GM23338 (cell line): ENCODE measurements around the gene CMIP. TPM values are rescaled to one million over a fixed set of nuclear protein-coding genes. Genes with fewer than 3 reads are reported as not detected.

Experiments used
- ATAC-seq: fragments of 200-7000 bp; cut with Tn5 transposase; 3 replicates; pipeline ENCODE4 v1.9.1; 2020
- DNase-seq: peaks from one replicate; pipeline ENCODE4 v3.0.0-alpha.2; 2015; ENCODE audit warnings: low spot score
- H2AFZ ChIP-seq: fragments of 200-600 bp; sonication (generic); 2 replicates; pipeline ENCODE4 v1.8.0; 2016; ENCODE audit warnings: antibody characterized with exemption, mild to moderate bottlenecking, moderate library complexity
- H3F3A ChIP-seq: fragments of 200-600 bp; sonication (generic); replicated peaks from 2 replicates; pipeline ENCODE4 v1.8.0; 2017; ENCODE audit warnings: antibody characterized with exemption, mixed run types, low read depth
- H3K27ac ChIP-seq: fragments of 200-600 bp; sonication (generic); 2 replicates; pipeline ENCODE4 v1.6.1; 2016; ENCODE audit warnings: low read depth
- H3K27me3 ChIP-seq: fragments of 200-600 bp; sonication (generic); 2 replicates; pipeline ENCODE4 v1.8.0; 2016; ENCODE audit warnings: mild to moderate bottlenecking, mixed run types, moderate library complexity; ENCODE audit not compliant: insufficient read depth
- H3K36me3 ChIP-seq: fragments of 200-600 bp; sonication (generic); 2 replicates; pipeline ENCODE4 v1.8.0; 2016; ENCODE audit warnings: mild to moderate bottlenecking; ENCODE audit not compliant: insufficient read depth
- H3K4me1 ChIP-seq: fragments of 200-600 bp; sonication (generic); 2 replicates; pipeline ENCODE4 v1.8.0; 2016; ENCODE audit warnings: mild to moderate bottlenecking, moderate library complexity; ENCODE audit not compliant: insufficient read depth
- H3K4me2 ChIP-seq: fragments of 200-600 bp; sonication (generic); 2 replicates; pipeline ENCODE4 v1.7.1; 2017; ENCODE audit warnings: mixed run types
- H3K4me3 ChIP-seq: fragments of 200-600 bp; sonication (generic); 2 replicates; pipeline ENCODE4 v1.6.1; 2016; ENCODE audit warnings: mixed run types
- H3K79me2 ChIP-seq: fragments of 200-600 bp; sonication (generic); replicated peaks from 2 replicates; pipeline ENCODE4 v1.8.0; 2017; ENCODE audit warnings: mild to moderate bottlenecking; ENCODE audit not compliant: insufficient read depth
- H3K9me2 ChIP-seq: fragments of 200-600 bp; sonication (generic); 2 replicates; pipeline ENCODE4 v1.8.0; 2017; ENCODE audit not compliant: insufficient read depth
- H4K20me1 ChIP-seq: fragments of 200-600 bp; sonication (generic); replicated peaks from 2 replicates; pipeline ENCODE4 v1.8.0; 2017; ENCODE audit warnings: mild to moderate bottlenecking; ENCODE audit not compliant: insufficient read depth
- H3K27ac Mint-ChIP-seq: 2 replicates; pipeline ENCODE4 v1.8.0; 2020; ENCODE audit warnings: inconsistent platforms, mild to moderate bottlenecking, moderate library complexity, mixed read lengths
- H3K27me3 Mint-ChIP-seq: 3 replicates; pipeline ENCODE4 v1.8.0; 2022; ENCODE audit warnings: low read depth, mild to moderate bottlenecking, moderate library complexity, mixed read lengths, inconsistent platforms; ENCODE audit not compliant: insufficient read depth, poor library complexity
- H3K36me3 Mint-ChIP-seq: 3 replicates; pipeline ENCODE4 v1.8.0; 2021; ENCODE audit warnings: low read depth, mild to moderate bottlenecking, inconsistent platforms, moderate library complexity, mixed read lengths
- H3K4me1 Mint-ChIP-seq: 3 replicates; pipeline ENCODE4 v1.8.0; 2020; ENCODE audit warnings: mild to moderate bottlenecking, inconsistent platforms, mixed read lengths
- H3K4me3 Mint-ChIP-seq: 3 replicates; pipeline ENCODE4 v1.8.0; 2021; ENCODE audit warnings: moderate library complexity, mild to moderate bottlenecking, inconsistent platforms, mixed read lengths
- H3K9me3 Mint-ChIP-seq: 3 replicates; pipeline ENCODE4 v1.8.0; 2020; ENCODE audit warnings: moderate library complexity, mild to moderate bottlenecking, inconsistent platforms, mixed read lengths
- CREB1 ChIP-seq: fragments of 250-450 bp; sonication (Bioruptor Pico); IDR thresholded peaks from 2 replicates; pipeline ENCODE4 v1.5.0; 2020; ENCODE audit warnings: low read depth, mild to moderate bottlenecking, moderate library complexity
- EZH2 ChIP-seq: fragments of 200-600 bp; sonication (generic); IDR thresholded peaks from one replicate; pipeline ENCODE4 v1.8.0; 2017; ENCODE audit warnings: antibody characterized with exemption, mild to moderate bottlenecking, low read depth; ENCODE audit not compliant: unreplicated experiment
- NANOG ChIP-seq: IDR thresholded peaks from 2 replicates; pipeline ENCODE4 v1.6.1; 2016; ENCODE audit warnings: antibody characterized with exemption, borderline replicate concordance
- POLR2AphosphoS5 ChIP-seq: IDR thresholded peaks from 2 replicates; pipeline ENCODE4 v1.6.1; 2016; ENCODE audit warnings: antibody characterized with exemption, low read depth
- STAT1 ChIP-seq: IDR thresholded peaks from one replicate; pipeline ENCODE4 v1.6.1; 2016; ENCODE audit warnings: antibody characterized with exemption; ENCODE audit not compliant: unreplicated experiment
- ZNF114 ChIP-seq: fragments of 250-450 bp; sonication (Bioruptor Pico); IDR thresholded peaks from 2 replicates; pipeline ENCODE4 v1.5.0; 2020; ENCODE audit warnings: mild to moderate bottlenecking, moderate library complexity
- polyA plus RNA-seq: library from polyadenylated mRNA; unstranded; fragments of >200 nt; fragmentation: Nextera tagmentation; extraction: Ambion mirVana; gene quantifications from 2 replicates; pipeline ENCODE4 v1.2.1, GENCODE V29; 2016
- total RNA-seq: library from RNA; depleted of rRNA; stranded (reverse); fragments of >200 nt; shearing (Covaris generic); gene quantifications from 2 replicates; pipeline ENCODE4 v1.2.3, GENCODE V29; 2014
- TF ChIP-seq, protein P1 (sequence below), 2 experiments: fragments of 200-600 bp in 1 of 2; sonication (generic) in 1 of 2; conservative IDR thresholded peaks; 2 replicates each; pipeline versions ENCODE4 v1.5.1 to v1.6.1; 2016 to 2017; ENCODE audit warnings: antibody characterized with exemption in 2 of 2, low read depth in 2 of 2, mild to moderate bottlenecking in 2 of 2, moderate library complexity in 1 of 2
- TF ChIP-seq, protein P2 (sequence below): IDR thresholded peaks from one replicate; pipeline ENCODE4 v1.6.1; 2018; ENCODE audit warnings: antibody characterized with exemption; ENCODE audit not compliant: unreplicated experiment
- TF ChIP-seq, protein P3 (sequence below): IDR thresholded peaks from 2 replicates; pipeline ENCODE4 v1.6.1; 2016; ENCODE audit warnings: antibody characterized with exemption

Gene CMIP
- total and polyA plus RNA-seq, 2 experiments from 2014 or later: 9.5 to 62.3 TPM

DNA sequence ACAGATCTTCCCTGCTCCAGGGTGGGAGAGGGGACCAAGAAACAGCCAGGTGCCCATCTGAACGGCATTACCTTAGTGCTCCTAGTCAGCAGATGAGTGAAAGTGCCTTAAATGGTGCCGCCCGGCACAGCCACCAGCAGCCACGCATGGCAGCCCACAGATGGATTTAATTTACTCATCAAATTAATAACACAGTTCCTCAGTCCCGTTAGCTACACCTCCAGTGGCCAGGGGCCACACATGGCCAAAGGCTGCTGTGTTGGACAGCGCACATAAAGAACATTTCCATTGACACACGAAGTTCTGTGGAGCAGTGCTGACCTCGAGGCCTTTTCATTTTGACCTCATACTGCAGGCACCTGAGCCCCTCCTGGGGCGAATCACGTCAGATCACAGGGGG lies 166.3 kb downstream of the CMIP start:
- Histone ChIP-seq H3K4me2 (no peak overlapping the region), H4K20me1 (peaks cover 21% of the 10 kb centered on the region), H3K36me3 (no peaks in the 10 kb centered on the region), H3K27ac (no peak overlapping the region), H3K79me2 (peaks cover 9% of the 10 kb centered on the region), H3F3A (peaks cover 3% of the 10 kb centered on the region; the same call in 1 of the 2 replicates), H3K27me3 (no peaks in the 10 kb centered on the region), H3K4me3 (no peak overlapping the region), H3K4me1 (no peaks in the 10 kb centered on the region), H3K9me2 (no peaks in the 10 kb centered on the region), H2AFZ (no peak overlapping the region)
- Mint-ChIP-seq H3K27ac (no peak overlapping the region), H3K27me3 (peaks cover 3% of the 10 kb centered on the region), H3K9me3 (no peaks in the 10 kb centered on the region), H3K4me3 (no peak overlapping the region), H3K36me3 (peaks cover 25% of the 10 kb centered on the region), H3K4me1 (peaks cover 6% of the 10 kb centered on the region; the same call in 2 of the 3 replicates)
- TF ChIP-seq CREB1 (CRISPR knock-in tag) (no peak), POLR2AphosphoS5 (no peak), EZH2 (no peak)
- TF ChIP-seq, protein P1, sequence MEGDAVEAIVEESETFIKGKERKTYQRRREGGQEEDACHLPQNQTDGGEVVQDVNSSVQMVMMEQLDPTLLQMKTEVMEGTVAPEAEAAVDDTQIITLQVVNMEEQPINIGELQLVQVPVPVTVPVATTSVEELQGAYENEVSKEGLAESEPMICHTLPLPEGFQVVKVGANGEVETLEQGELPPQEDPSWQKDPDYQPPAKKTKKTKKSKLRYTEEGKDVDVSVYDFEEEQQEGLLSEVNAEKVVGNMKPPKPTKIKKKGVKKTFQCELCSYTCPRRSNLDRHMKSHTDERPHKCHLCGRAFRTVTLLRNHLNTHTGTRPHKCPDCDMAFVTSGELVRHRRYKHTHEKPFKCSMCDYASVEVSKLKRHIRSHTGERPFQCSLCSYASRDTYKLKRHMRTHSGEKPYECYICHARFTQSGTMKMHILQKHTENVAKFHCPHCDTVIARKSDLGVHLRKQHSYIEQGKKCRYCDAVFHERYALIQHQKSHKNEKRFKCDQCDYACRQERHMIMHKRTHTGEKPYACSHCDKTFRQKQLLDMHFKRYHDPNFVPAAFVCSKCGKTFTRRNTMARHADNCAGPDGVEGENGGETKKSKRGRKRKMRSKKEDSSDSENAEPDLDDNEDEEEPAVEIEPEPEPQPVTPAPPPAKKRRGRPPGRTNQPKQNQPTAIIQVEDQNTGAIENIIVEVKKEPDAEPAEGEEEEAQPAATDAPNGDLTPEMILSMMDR (conservative IDR thresholded peaks at IDR 0.05; ENCODE audit: low read depth in 2 of 2): no peak
- TF ChIP-seq, protein P2, sequence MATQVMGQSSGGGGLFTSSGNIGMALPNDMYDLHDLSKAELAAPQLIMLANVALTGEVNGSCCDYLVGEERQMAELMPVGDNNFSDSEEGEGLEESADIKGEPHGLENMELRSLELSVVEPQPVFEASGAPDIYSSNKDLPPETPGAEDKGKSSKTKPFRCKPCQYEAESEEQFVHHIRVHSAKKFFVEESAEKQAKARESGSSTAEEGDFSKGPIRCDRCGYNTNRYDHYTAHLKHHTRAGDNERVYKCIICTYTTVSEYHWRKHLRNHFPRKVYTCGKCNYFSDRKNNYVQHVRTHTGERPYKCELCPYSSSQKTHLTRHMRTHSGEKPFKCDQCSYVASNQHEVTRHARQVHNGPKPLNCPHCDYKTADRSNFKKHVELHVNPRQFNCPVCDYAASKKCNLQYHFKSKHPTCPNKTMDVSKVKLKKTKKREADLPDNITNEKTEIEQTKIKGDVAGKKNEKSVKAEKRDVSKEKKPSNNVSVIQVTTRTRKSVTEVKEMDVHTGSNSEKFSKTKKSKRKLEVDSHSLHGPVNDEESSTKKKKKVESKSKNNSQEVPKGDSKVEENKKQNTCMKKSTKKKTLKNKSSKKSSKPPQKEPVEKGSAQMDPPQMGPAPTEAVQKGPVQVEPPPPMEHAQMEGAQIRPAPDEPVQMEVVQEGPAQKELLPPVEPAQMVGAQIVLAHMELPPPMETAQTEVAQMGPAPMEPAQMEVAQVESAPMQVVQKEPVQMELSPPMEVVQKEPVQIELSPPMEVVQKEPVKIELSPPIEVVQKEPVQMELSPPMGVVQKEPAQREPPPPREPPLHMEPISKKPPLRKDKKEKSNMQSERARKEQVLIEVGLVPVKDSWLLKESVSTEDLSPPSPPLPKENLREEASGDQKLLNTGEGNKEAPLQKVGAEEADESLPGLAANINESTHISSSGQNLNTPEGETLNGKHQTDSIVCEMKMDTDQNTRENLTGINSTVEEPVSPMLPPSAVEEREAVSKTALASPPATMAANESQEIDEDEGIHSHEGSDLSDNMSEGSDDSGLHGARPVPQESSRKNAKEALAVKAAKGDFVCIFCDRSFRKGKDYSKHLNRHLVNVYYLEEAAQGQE: no peak
- DNase-seq: no peak
- no peak for ATAC-seq

DNA sequence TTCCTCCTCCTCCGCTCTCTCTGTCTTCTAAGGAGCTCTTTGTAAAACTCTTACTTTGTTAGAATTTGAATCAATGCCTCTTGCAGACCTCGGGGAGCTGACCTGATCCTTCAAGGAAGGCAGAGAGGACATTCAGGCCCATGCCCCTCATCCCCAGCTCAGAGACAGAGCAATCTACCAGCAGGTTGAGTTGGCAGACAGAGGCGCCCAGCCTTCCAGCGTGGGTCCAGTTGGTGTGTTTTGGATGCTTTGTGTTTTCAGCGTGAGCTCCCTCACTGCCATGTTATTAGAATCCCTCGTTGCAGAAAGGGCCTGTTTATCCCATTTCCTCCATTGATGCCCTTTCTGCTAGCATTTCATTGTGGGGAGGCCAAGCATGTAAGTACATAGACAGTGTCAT lies 167.1 kb downstream of the CMIP start:
- Histone ChIP-seq H3K9me2 (no peaks in the 10 kb centered on the region), H3F3A (peaks cover 3% of the 10 kb centered on the region; the same call in 1 of the 2 replicates), H3K79me2 (peaks cover 9% of the 10 kb centered on the region), H3K4me3 (no peak overlapping the region), H3K36me3 (no peaks in the 10 kb centered on the region), H2AFZ (no peak overlapping the region), H3K27ac (no peak overlapping the region), H3K4me2 (no peak overlapping the region), H3K27me3 (no peaks in the 10 kb centered on the region), H3K4me1 (no peaks in the 10 kb centered on the region), H4K20me1 (peaks cover 18% of the 10 kb centered on the region)
- H3K27me3 Mint-ChIP-seq: peaks cover 3% of the 10 kb centered on the region
- no peak overlapping the region for H3K27ac Mint-ChIP-seq
- H3K4me3 Mint-ChIP-seq: no peak overlapping the region
- no peaks in the 10 kb centered on the region for H3K9me3 Mint-ChIP-seq
- H3K4me1 Mint-ChIP-seq: peaks cover 3% of the 10 kb centered on the region; the same call in 2 of the 3 replicates
- H3K36me3 Mint-ChIP-seq: peaks cover 25% of the 10 kb centered on the region
- ATAC-seq: no peak
- DNase-seq: no peak
- TF ChIP-seq POLR2AphosphoS5 (no peak), CREB1 (CRISPR knock-in tag) (no peak), STAT1 (no peak), NANOG (no peak), ZNF114 (CRISPR knock-in tag) (no peak)
- TF ChIP-seq, protein P2: no peak
- TF ChIP-seq, protein P3, sequence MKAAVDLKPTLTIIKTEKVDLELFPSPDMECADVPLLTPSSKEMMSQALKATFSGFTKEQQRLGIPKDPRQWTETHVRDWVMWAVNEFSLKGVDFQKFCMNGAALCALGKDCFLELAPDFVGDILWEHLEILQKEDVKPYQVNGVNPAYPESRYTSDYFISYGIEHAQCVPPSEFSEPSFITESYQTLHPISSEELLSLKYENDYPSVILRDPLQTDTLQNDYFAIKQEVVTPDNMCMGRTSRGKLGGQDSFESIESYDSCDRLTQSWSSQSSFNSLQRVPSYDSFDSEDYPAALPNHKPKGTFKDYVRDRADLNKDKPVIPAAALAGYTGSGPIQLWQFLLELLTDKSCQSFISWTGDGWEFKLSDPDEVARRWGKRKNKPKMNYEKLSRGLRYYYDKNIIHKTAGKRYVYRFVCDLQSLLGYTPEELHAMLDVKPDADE: no peak
- TF ChIP-seq, protein P1 (conservative IDR thresholded peaks at IDR 0.05; ENCODE audit: low read depth in 2 of 2): no peak
